Measurements from ENCODE around the gene CD274.

- TF ChIP-seq EZH2 (optimal IDR thresholded peaks at IDR 0.05; ENCODE audit: low read depth, low read length) (no peak), EZH2phosphoT487 (IDR thresholded peaks at IDR 0.05; ENCODE audit: low read length) (no peak)
- TF ChIP-seq, protein P1, sequence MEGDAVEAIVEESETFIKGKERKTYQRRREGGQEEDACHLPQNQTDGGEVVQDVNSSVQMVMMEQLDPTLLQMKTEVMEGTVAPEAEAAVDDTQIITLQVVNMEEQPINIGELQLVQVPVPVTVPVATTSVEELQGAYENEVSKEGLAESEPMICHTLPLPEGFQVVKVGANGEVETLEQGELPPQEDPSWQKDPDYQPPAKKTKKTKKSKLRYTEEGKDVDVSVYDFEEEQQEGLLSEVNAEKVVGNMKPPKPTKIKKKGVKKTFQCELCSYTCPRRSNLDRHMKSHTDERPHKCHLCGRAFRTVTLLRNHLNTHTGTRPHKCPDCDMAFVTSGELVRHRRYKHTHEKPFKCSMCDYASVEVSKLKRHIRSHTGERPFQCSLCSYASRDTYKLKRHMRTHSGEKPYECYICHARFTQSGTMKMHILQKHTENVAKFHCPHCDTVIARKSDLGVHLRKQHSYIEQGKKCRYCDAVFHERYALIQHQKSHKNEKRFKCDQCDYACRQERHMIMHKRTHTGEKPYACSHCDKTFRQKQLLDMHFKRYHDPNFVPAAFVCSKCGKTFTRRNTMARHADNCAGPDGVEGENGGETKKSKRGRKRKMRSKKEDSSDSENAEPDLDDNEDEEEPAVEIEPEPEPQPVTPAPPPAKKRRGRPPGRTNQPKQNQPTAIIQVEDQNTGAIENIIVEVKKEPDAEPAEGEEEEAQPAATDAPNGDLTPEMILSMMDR (IDR thresholded peaks at IDR 0.05; ENCODE audit: low read length) = peak; percentile 63
Measured at GRCh38 chr9:5425006-5425628, 25.2 kb upstream of the CD274 start.

Data from MM.1S (cell line).